GM23338 (cell line): ENCODE measurements around the gene FGFR2. TPM values are rescaled to one million over a fixed set of nuclear protein-coding genes. Genes with fewer than 3 reads are reported as not detected.

ENCODE experiments used
- ATAC-seq: fragments of 200-7000 bp; cut with Tn5 transposase; 3 replicates; pipeline ENCODE4 v1.9.1; 2020
- DNase-seq: peaks from one replicate; pipeline ENCODE4 v3.0.0-alpha.2; 2015; ENCODE audit warnings: low spot score
- H2AFZ ChIP-seq: fragments of 200-600 bp; sonication (generic); 2 replicates; pipeline ENCODE4 v1.8.0; 2016; ENCODE audit warnings: antibody characterized with exemption, mild to moderate bottlenecking, moderate library complexity
- H3F3A ChIP-seq: fragments of 200-600 bp; sonication (generic); replicated peaks from 2 replicates; pipeline ENCODE4 v1.8.0; 2017; ENCODE audit warnings: antibody characterized with exemption, mixed run types, low read depth
- H3K27ac ChIP-seq: fragments of 200-600 bp; sonication (generic); 2 replicates; pipeline ENCODE4 v1.6.1; 2016; ENCODE audit warnings: low read depth
- H3K27me3 ChIP-seq: fragments of 200-600 bp; sonication (generic); 2 replicates; pipeline ENCODE4 v1.8.0; 2016; ENCODE audit warnings: mild to moderate bottlenecking, mixed run types, moderate library complexity; ENCODE audit not compliant: insufficient read depth
- H3K36me3 ChIP-seq: fragments of 200-600 bp; sonication (generic); 2 replicates; pipeline ENCODE4 v1.8.0; 2016; ENCODE audit warnings: mild to moderate bottlenecking; ENCODE audit not compliant: insufficient read depth
- H3K4me1 ChIP-seq: fragments of 200-600 bp; sonication (generic); 2 replicates; pipeline ENCODE4 v1.8.0; 2016; ENCODE audit warnings: mild to moderate bottlenecking, moderate library complexity; ENCODE audit not compliant: insufficient read depth
- H3K4me2 ChIP-seq: fragments of 200-600 bp; sonication (generic); 2 replicates; pipeline ENCODE4 v1.7.1; 2017; ENCODE audit warnings: mixed run types
- H3K4me3 ChIP-seq: fragments of 200-600 bp; sonication (generic); 2 replicates; pipeline ENCODE4 v1.6.1; 2016; ENCODE audit warnings: mixed run types
- H3K79me2 ChIP-seq: fragments of 200-600 bp; sonication (generic); replicated peaks from 2 replicates; pipeline ENCODE4 v1.8.0; 2017; ENCODE audit warnings: mild to moderate bottlenecking; ENCODE audit not compliant: insufficient read depth
- H3K9me2 ChIP-seq: fragments of 200-600 bp; sonication (generic); 2 replicates; pipeline ENCODE4 v1.8.0; 2017; ENCODE audit not compliant: insufficient read depth
- H4K20me1 ChIP-seq: fragments of 200-600 bp; sonication (generic); replicated peaks from 2 replicates; pipeline ENCODE4 v1.8.0; 2017; ENCODE audit warnings: mild to moderate bottlenecking; ENCODE audit not compliant: insufficient read depth
- H3K27ac Mint-ChIP-seq: 2 replicates; pipeline ENCODE4 v1.8.0; 2020; ENCODE audit warnings: inconsistent platforms, mild to moderate bottlenecking, moderate library complexity, mixed read lengths
- H3K27me3 Mint-ChIP-seq: 3 replicates; pipeline ENCODE4 v1.8.0; 2022; ENCODE audit warnings: low read depth, mild to moderate bottlenecking, moderate library complexity, mixed read lengths, inconsistent platforms; ENCODE audit not compliant: insufficient read depth, poor library complexity
- H3K36me3 Mint-ChIP-seq: 3 replicates; pipeline ENCODE4 v1.8.0; 2021; ENCODE audit warnings: low read depth, mild to moderate bottlenecking, inconsistent platforms, moderate library complexity, mixed read lengths
- H3K4me1 Mint-ChIP-seq: 3 replicates; pipeline ENCODE4 v1.8.0; 2020; ENCODE audit warnings: mild to moderate bottlenecking, inconsistent platforms, mixed read lengths
- H3K4me3 Mint-ChIP-seq: 3 replicates; pipeline ENCODE4 v1.8.0; 2021; ENCODE audit warnings: moderate library complexity, mild to moderate bottlenecking, inconsistent platforms, mixed read lengths
- H3K9me3 Mint-ChIP-seq: 3 replicates; pipeline ENCODE4 v1.8.0; 2020; ENCODE audit warnings: moderate library complexity, mild to moderate bottlenecking, inconsistent platforms, mixed read lengths
- CREB1 ChIP-seq: fragments of 250-450 bp; sonication (Bioruptor Pico); IDR thresholded peaks from 2 replicates; pipeline ENCODE4 v1.5.0; 2020; ENCODE audit warnings: low read depth, mild to moderate bottlenecking, moderate library complexity
- EZH2phosphoT487 ChIP-seq: fragments of 200-600 bp; sonication (generic); IDR thresholded peaks from one replicate; pipeline ENCODE4 v1.8.1; 2018; ENCODE audit warnings: antibody characterized with exemption; ENCODE audit not compliant: unreplicated experiment
- JUNB ChIP-seq: IDR thresholded peaks from one replicate; pipeline ENCODE4 v1.6.1; 2016; ENCODE audit warnings: antibody characterized with exemption; ENCODE audit not compliant: unreplicated experiment
- NANOG ChIP-seq: IDR thresholded peaks from 2 replicates; pipeline ENCODE4 v1.6.1; 2016; ENCODE audit warnings: antibody characterized with exemption, borderline replicate concordance
- POLR2AphosphoS5 ChIP-seq: IDR thresholded peaks from 2 replicates; pipeline ENCODE4 v1.6.1; 2016; ENCODE audit warnings: antibody characterized with exemption, low read depth
- STAT1 ChIP-seq: IDR thresholded peaks from one replicate; pipeline ENCODE4 v1.6.1; 2016; ENCODE audit warnings: antibody characterized with exemption; ENCODE audit not compliant: unreplicated experiment
- ZNF114 ChIP-seq: fragments of 250-450 bp; sonication (Bioruptor Pico); IDR thresholded peaks from 2 replicates; pipeline ENCODE4 v1.5.0; 2020; ENCODE audit warnings: mild to moderate bottlenecking, moderate library complexity
- polyA plus RNA-seq: library from polyadenylated mRNA; unstranded; fragments of >200 nt; fragmentation: Nextera tagmentation; extraction: Ambion mirVana; gene quantifications from 2 replicates; pipeline ENCODE4 v1.2.1, GENCODE V29; 2016
- total RNA-seq: library from RNA; depleted of rRNA; stranded (reverse); fragments of >200 nt; shearing (Covaris generic); gene quantifications from 2 replicates; pipeline ENCODE4 v1.2.3, GENCODE V29; 2014
- TF ChIP-seq, protein P1 (sequence below): IDR thresholded peaks from 2 replicates; pipeline ENCODE4 v1.6.1; 2016; ENCODE audit warnings: antibody characterized with exemption
- TF ChIP-seq, protein P2 (sequence below), 2 experiments: fragments of 200-600 bp in 1 of 2; sonication (generic) in 1 of 2; conservative IDR thresholded peaks; 2 replicates each; pipeline versions ENCODE4 v1.5.1 to v1.6.1; 2016 to 2017; ENCODE audit warnings: antibody characterized with exemption in 2 of 2, low read depth in 2 of 2, mild to moderate bottlenecking in 2 of 2, moderate library complexity in 1 of 2
- TF ChIP-seq, protein P3 (sequence below): IDR thresholded peaks from one replicate; pipeline ENCODE4 v1.6.1; 2018; ENCODE audit warnings: antibody characterized with exemption; ENCODE audit not compliant: unreplicated experiment

FGFR2 gene
- total and polyA plus RNA-seq, 2 experiments from 2014 or later, result 31.1 to 106 TPM

DNA sequence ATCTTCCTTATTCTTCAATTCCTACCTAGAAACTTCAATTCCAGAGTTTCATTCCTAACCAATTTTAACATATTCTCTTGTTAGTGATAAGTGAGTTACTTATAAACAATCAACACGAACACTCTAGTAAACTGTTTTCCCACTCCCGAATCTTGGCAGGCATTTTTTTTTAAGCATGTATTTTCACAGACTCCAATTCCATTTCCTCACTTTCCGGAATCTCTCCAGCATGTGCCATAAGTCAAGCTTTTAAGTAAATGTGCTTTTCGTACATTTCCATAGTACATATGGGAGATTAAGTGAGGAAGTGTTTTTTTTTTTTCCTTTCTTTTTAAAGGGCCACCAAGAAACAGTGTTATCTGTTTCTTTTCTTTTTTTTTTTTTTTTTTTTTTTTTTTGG lies 89.1 kb downstream of the FGFR2 start (continued):
- TF ChIP-seq, protein P1, sequence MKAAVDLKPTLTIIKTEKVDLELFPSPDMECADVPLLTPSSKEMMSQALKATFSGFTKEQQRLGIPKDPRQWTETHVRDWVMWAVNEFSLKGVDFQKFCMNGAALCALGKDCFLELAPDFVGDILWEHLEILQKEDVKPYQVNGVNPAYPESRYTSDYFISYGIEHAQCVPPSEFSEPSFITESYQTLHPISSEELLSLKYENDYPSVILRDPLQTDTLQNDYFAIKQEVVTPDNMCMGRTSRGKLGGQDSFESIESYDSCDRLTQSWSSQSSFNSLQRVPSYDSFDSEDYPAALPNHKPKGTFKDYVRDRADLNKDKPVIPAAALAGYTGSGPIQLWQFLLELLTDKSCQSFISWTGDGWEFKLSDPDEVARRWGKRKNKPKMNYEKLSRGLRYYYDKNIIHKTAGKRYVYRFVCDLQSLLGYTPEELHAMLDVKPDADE, result no peak
- TF ChIP-seq, protein P2, sequence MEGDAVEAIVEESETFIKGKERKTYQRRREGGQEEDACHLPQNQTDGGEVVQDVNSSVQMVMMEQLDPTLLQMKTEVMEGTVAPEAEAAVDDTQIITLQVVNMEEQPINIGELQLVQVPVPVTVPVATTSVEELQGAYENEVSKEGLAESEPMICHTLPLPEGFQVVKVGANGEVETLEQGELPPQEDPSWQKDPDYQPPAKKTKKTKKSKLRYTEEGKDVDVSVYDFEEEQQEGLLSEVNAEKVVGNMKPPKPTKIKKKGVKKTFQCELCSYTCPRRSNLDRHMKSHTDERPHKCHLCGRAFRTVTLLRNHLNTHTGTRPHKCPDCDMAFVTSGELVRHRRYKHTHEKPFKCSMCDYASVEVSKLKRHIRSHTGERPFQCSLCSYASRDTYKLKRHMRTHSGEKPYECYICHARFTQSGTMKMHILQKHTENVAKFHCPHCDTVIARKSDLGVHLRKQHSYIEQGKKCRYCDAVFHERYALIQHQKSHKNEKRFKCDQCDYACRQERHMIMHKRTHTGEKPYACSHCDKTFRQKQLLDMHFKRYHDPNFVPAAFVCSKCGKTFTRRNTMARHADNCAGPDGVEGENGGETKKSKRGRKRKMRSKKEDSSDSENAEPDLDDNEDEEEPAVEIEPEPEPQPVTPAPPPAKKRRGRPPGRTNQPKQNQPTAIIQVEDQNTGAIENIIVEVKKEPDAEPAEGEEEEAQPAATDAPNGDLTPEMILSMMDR (conservative IDR thresholded peaks at IDR 0.05; ENCODE audit: low read depth in 2 of 2), result no peak
- TF ChIP-seq EZH2phosphoT487 (no peak), NANOG (no peak), STAT1 (no peak), ZNF114 (CRISPR knock-in tag) (no peak)
- TF ChIP-seq, protein P3, sequence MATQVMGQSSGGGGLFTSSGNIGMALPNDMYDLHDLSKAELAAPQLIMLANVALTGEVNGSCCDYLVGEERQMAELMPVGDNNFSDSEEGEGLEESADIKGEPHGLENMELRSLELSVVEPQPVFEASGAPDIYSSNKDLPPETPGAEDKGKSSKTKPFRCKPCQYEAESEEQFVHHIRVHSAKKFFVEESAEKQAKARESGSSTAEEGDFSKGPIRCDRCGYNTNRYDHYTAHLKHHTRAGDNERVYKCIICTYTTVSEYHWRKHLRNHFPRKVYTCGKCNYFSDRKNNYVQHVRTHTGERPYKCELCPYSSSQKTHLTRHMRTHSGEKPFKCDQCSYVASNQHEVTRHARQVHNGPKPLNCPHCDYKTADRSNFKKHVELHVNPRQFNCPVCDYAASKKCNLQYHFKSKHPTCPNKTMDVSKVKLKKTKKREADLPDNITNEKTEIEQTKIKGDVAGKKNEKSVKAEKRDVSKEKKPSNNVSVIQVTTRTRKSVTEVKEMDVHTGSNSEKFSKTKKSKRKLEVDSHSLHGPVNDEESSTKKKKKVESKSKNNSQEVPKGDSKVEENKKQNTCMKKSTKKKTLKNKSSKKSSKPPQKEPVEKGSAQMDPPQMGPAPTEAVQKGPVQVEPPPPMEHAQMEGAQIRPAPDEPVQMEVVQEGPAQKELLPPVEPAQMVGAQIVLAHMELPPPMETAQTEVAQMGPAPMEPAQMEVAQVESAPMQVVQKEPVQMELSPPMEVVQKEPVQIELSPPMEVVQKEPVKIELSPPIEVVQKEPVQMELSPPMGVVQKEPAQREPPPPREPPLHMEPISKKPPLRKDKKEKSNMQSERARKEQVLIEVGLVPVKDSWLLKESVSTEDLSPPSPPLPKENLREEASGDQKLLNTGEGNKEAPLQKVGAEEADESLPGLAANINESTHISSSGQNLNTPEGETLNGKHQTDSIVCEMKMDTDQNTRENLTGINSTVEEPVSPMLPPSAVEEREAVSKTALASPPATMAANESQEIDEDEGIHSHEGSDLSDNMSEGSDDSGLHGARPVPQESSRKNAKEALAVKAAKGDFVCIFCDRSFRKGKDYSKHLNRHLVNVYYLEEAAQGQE, result no peak

DNA sequence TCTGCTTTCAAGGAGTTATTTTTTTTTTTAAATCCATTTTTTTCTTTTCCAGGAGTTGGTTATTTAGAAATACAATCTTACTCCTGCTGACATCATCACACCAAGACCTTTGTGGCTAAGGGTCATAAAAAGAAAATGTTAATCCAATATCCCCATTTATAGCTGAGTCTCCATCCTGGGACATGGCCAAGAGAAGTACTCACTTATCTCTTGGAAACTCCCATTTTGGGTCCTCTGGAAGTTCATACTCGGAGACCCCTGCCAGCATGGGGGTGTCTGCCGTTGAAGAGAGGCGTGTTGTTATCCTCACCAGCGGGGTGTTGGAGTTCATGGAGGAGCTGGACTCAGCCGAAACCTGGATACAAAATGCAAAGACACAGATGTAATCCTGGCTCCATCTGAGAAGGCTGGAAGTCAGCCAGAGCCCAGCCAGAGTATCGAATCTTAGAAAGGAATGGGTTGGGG lies 94.6 kb downstream of the FGFR2 start:
- H3K4me1 Mint-ChIP-seq, result no peaks in the 10 kb centered on the region
- H3K36me3 Mint-ChIP-seq, result peaks cover 89% of the 10 kb centered on the region
- H3K27me3 ChIP-seq, result no peaks in the 10 kb centered on the region
- no peak overlapping the region for H3K4me2 ChIP-seq
- DNase-seq (no peak), ATAC-seq (no peak)
- no peaks in the 10 kb centered on the region; the same call in 1 of the 2 replicates for H4K20me1 ChIP-seq
- no peaks in the 10 kb centered on the region; the same call in 1 of the 2 replicates for H3K9me2 ChIP-seq
- H3F3A ChIP-seq, result 0 out of 2 replicates have a peak, but pooled peaks cover 2% of the 10 kb centered on the region
- peaks cover 42% of the 10 kb centered on the region; the same call in 1 of the 2 replicates for H3K79me2 ChIP-seq
- no peak overlapping the region; the same call in 1 of the 2 replicates for H3K27ac Mint-ChIP-seq
- no peak overlapping the region for H3K4me3 ChIP-seq
- no peak overlapping the region for H2AFZ ChIP-seq
- H3K27ac ChIP-seq, result no peak overlapping the region
- no peak overlapping the region for H3K4me3 Mint-ChIP-seq
- peaks cover 2% of the 10 kb centered on the region for H3K27me3 Mint-ChIP-seq
- H3K36me3 ChIP-seq, result peaks cover 27% of the 10 kb centered on the region
- no peaks in the 10 kb centered on the region for H3K9me3 Mint-ChIP-seq
- no peak for TF ChIP-seq POLR2AphosphoS5
- no peak for TF ChIP-seq JUNB
- TF ChIP-seq STAT1, result no peak
- TF ChIP-seq, protein P3, result no peak
- TF ChIP-seq CREB1 (CRISPR knock-in tag), result no peak
- TF ChIP-seq NANOG, result no peak
- no peaks in the 10 kb centered on the region for H3K4me1 ChIP-seq
